ENCODE data around the gene EFCAB11. TPM values are rescaled to one million over a fixed set of nuclear protein-coding genes. Genes with fewer than 3 reads are reported as not detected.

Gene EFCAB11
- total RNA-seq, 4 donors from 2014 or later = 3.4 to 8.0 (median 5.5) TPM

- 74 to 84% methylated on average over 3 of the region's 3 CpGs for WGBS, 2 donors
- DNase-seq = no peak
- Histone ChIP-seq H3K4me3 (no peak overlapping the region), H3K9me3 (no peaks in the 10 kb centered on the region), H3K36me3 (no peaks in the 10 kb centered on the region), H3K27me3 (no peaks in the 10 kb centered on the region), H3K27ac (no peak overlapping the region), H3K4me1 (no peaks in the 10 kb centered on the region)
- TF ChIP-seq, protein P1, sequence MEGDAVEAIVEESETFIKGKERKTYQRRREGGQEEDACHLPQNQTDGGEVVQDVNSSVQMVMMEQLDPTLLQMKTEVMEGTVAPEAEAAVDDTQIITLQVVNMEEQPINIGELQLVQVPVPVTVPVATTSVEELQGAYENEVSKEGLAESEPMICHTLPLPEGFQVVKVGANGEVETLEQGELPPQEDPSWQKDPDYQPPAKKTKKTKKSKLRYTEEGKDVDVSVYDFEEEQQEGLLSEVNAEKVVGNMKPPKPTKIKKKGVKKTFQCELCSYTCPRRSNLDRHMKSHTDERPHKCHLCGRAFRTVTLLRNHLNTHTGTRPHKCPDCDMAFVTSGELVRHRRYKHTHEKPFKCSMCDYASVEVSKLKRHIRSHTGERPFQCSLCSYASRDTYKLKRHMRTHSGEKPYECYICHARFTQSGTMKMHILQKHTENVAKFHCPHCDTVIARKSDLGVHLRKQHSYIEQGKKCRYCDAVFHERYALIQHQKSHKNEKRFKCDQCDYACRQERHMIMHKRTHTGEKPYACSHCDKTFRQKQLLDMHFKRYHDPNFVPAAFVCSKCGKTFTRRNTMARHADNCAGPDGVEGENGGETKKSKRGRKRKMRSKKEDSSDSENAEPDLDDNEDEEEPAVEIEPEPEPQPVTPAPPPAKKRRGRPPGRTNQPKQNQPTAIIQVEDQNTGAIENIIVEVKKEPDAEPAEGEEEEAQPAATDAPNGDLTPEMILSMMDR (IDR thresholded peaks at IDR 0.05) = no peak
- TF ChIP-seq POLR2A (IDR thresholded peaks at IDR 0.05) = no peak
- intact Hi-C loops (cut with DNase I) = no loop called here
These were observed 189.2 kb downstream of the EFCAB11 start for GRCh38 chr14:89765346-89765745.

DNA sequence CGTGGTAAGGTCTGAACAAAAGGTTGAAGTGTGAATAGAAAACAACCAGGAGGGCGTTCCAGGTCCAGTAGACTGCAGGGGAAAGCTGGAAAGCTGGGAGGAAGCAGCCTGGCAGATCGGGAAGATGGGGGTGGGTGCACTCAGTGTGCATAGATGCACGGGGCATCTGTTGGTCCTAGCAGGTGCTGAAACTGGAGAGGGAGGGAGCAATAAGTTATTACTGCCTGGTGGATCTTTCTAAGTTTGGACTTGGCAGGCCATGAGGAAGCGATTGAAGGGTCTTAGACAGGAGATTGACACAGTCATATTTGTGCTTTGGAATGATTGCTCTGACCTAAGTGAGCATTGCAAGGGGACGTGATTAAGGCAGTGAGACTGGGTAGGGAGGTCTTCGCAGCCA lies 194.4 kb downstream of the EFCAB11 start:
- TF ChIP-seq, protein P1 (IDR thresholded peaks at IDR 0.05) = no peak
- Histone ChIP-seq H3K4me1 (no peaks in the 10 kb centered on the region), H3K27ac (no peak overlapping the region), H3K9me3 (no peaks in the 10 kb centered on the region), H3K36me3 (no peaks in the 10 kb centered on the region), H3K4me3 (no peak overlapping the region), H3K27me3 (no peaks in the 10 kb centered on the region)
- WGBS, 2 donors = 65 to 66% methylated on average over 7 of the region's 7 CpGs
- intact Hi-C loops (cut with DNase I) = no loop called here
- no peak for DNase-seq

DNA sequence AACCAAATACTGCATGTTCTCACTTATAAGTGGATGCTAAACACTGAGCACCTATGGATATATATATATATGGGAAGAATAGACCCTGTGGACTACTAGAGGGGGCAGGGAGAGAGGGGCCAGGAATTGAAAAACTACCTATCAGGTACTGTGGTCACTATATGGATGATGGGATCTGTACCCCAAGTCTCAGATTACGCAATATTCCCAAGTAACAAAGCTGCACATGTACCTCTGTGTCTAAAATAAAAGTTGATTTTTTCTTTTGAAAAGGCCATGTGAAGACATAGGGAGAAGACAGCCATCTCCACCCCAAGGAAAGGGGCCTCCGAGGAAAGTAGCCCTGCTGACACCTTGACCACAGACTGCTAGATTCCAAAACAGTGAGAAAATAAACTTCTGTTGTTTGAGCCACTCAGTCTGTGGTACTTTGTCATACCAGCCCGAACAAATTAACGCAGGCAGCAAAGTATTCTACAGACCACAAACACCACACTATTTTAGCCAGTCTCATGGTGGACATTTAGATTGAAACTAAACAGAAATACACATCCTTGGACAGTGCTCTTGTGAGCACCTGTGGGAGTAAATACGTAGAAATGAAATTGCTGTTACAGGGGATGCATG lies 197.1 kb downstream of the EFCAB11 start:
- WGBS, 2 donors = 60 to 64% methylated on average over 5 of the region's 5 CpGs
- Histone ChIP-seq H3K27ac (no peak overlapping the region), H3K4me3 (no peak overlapping the region), H3K36me3 (no peaks in the 10 kb centered on the region), H3K27me3 (no peaks in the 10 kb centered on the region), H3K4me1 (no peaks in the 10 kb centered on the region), H3K9me3 (no peaks in the 10 kb centered on the region)
- TF ChIP-seq, protein P1 (IDR thresholded peaks at IDR 0.05) = no peak
- TF ChIP-seq POLR2A (IDR thresholded peaks at IDR 0.05) = no peak
- no peak for DNase-seq
- intact Hi-C loops (cut with DNase I) = no loop called here

GRCh38 chr14:89755816-89756215 lies 198.7 kb downstream of the EFCAB11 start:
- no peak for TF ChIP-seq POLR2A (IDR thresholded peaks at IDR 0.05)
- TF ChIP-seq, protein P1 (IDR thresholded peaks at IDR 0.05) = no peak
- intact Hi-C loops (cut with DNase I) = no loop called here
- Histone ChIP-seq H3K27ac (no peak overlapping the region), H3K27me3 (no peaks in the 10 kb centered on the region), H3K36me3 (no peaks in the 10 kb centered on the region), H3K4me1 (peaks cover 0 to under 1% (median 0%) of the 10 kb centered on the region in 3 donors), H3K9me3 (no peaks in the 10 kb centered on the region), H3K4me3 (no peak overlapping the region)
- DNase-seq = no peak
- WGBS, 2 donors = 50 to 58% methylated on average over 1 to 4 of the region's 4 CpGs

DNA sequence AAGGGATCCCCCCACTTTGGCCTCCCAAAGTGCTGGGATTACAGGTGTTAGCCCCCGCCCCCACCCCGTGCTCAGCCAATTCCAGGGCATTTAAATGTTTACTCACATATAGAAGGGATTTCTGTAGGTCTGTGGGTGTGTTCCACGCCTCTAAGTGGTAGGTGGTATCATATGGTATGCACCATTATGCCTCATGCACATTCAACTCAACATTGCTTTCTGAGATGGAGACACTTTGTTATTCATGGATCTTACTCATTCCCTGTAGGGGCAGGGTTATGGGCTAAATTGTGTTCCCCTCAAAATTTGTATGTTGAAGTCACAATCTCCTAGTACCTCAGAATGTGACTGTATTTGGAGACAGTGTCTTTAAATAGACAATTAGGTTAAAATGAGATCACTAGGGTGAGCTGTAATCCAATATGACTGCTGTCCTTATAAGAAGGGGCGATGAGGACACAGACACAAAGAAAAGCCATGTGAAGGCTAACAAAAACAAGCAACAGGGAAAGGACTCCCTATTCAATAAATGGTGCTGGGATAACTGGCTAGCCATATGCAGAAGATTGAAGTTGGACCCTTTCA lies 200.6 kb downstream of the EFCAB11 start:
- Histone ChIP-seq H3K4me1 (peaks cover 0 to 6% (median 4%) of the 10 kb centered on the region in 3 donors), H3K27ac (no peak overlapping the region), H3K4me3 (no peak overlapping the region), H3K36me3 (no peaks in the 10 kb centered on the region), H3K9me3 (no peaks in the 10 kb centered on the region), H3K27me3 (no peaks in the 10 kb centered on the region)
- DNase-seq = no peak
- 75 to 93% methylated on average over 1 to 4 of the region's 4 CpGs for WGBS, 2 donors
- TF ChIP-seq POLR2A (IDR thresholded peaks at IDR 0.05) = no peak
- TF ChIP-seq, protein P1 (IDR thresholded peaks at IDR 0.05) = no peak
- intact Hi-C loops (cut with DNase I) = no loop called here

Measured in esophagus squamous epithelium (tissue), 5 donors.